ENCODE results near the gene FICD.
A peak's percentile ranks its signal among the peaks of the same experiment; 100 is the strongest.

Gene FICD

DNA sequence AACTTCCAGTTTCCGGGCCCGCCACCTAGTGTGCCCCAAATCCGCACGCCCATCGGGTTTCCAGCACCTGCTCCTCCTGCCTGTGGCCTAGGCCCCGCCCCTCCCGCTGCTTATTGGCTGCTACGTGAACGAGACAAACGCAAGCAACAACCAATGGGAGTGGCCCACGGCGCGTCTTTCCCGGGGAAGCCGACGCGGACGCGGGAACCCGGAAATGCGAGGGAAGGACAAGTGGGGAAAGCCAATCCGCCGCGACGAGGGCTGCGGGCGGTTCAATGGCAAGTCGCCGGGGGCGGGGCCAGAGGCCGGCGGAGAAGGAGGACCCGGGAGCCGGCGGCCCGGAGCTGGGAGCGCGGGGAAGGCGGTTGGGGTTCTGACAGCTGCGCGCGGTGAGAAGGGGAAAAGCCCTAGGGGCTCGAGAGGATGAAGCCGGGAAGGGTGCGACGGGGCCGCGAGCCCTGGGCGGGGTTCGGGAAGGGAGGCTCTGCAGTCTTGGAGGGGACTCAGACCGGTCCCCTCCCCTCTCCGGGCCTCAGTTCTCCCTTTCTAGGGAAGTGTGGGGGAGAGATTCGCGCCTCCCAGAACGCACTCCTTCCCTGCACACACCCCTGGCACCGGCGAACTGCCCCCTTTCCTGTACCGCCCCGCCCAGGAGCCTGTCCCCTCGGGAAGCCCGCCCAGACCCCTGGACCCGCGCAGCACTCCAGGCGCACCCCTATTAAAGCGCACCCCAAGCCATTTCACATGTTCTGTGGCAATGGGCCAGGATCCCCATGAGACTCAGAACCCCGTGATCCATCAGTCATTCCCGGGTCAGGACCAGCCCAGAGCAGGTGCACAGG lies at the start of gene FICD:
TSS of gene FICD (plus strand) at position 305 of the 842 bp plus-strand sequence. CDS start 1,696 bp downstream, outside the sequence.
- Histone ChIP-seq H4K20me1 (ENCODE audit: control insufficient read depth, insufficient read depth, low read depth, low read length) (peaks cover 4% of the 10 kb centered on the region; the same call in 1 of the 2 replicates), H3F3A (ENCODE audit: control insufficient read depth, insufficient read depth) (peaks cover 15% of the 10 kb centered on the region; the same call in 1 of the 2 replicates), H3K27ac (ENCODE audit: low read depth, low read length) (peak within 1 kb of the TSS; percentile 57), H3K9me3 (ENCODE audit: control insufficient read depth, insufficient read depth, low read length) (no peaks in the 10 kb centered on the region), H3K4me1 (ENCODE audit: control insufficient read depth, low read length) (peaks cover 47% of the 10 kb centered on the region), H3K4me2 (ENCODE audit: low read length) (peak within 1 kb of the TSS; percentile 84), H3K36me3 (ENCODE audit: control insufficient read depth, low read length) (peaks cover 39% of the 10 kb centered on the region), H3K9me2 (replicated peaks; ENCODE audit: control insufficient read depth, low read length) (no peaks in the 10 kb centered on the region), H3K79me2 (ENCODE audit: control insufficient read depth, low read length) (peaks cover 29% of the 10 kb centered on the region), H3K27me3 (ENCODE audit: control insufficient read depth, low read length) (no peaks in the 10 kb centered on the region), H3K4me3 (ENCODE audit: low read length) (peak within 1 kb of the TSS; percentile 92)
- TF ChIP-seq, protein P1, sequence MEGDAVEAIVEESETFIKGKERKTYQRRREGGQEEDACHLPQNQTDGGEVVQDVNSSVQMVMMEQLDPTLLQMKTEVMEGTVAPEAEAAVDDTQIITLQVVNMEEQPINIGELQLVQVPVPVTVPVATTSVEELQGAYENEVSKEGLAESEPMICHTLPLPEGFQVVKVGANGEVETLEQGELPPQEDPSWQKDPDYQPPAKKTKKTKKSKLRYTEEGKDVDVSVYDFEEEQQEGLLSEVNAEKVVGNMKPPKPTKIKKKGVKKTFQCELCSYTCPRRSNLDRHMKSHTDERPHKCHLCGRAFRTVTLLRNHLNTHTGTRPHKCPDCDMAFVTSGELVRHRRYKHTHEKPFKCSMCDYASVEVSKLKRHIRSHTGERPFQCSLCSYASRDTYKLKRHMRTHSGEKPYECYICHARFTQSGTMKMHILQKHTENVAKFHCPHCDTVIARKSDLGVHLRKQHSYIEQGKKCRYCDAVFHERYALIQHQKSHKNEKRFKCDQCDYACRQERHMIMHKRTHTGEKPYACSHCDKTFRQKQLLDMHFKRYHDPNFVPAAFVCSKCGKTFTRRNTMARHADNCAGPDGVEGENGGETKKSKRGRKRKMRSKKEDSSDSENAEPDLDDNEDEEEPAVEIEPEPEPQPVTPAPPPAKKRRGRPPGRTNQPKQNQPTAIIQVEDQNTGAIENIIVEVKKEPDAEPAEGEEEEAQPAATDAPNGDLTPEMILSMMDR (IDR thresholded peaks at IDR 0.05; ENCODE audit: low read depth, low read length, poor library complexity, severe bottlenecking): no peak
- no peak for TF ChIP-seq EZH2phosphoT487 (IDR thresholded peaks at IDR 0.05; ENCODE audit: borderline replicate concordance, low read length)

GRCh38 chr12:108465417-108465816 lies 49.7 kb upstream of the FICD start:
- Histone ChIP-seq H3K9me2 (replicated peaks; ENCODE audit: control insufficient read depth, low read length) (no peaks in the 10 kb centered on the region), H3K9me3 (ENCODE audit: control insufficient read depth, insufficient read depth, low read length) (no peaks in the 10 kb centered on the region), H3F3A (ENCODE audit: control insufficient read depth, insufficient read depth) (no peaks in the 10 kb centered on the region), H4K20me1 (ENCODE audit: control insufficient read depth, insufficient read depth, low read depth, low read length) (no peaks in the 10 kb centered on the region), H3K4me1 (ENCODE audit: control insufficient read depth, low read length) (no peaks in the 10 kb centered on the region), H3K27ac (ENCODE audit: low read depth, low read length) (no peak overlapping the region), H3K4me3 (ENCODE audit: low read length) (no peak overlapping the region), H3K79me2 (ENCODE audit: control insufficient read depth, low read length) (no peaks in the 10 kb centered on the region), H3K4me2 (ENCODE audit: low read length) (no peak overlapping the region), H3K36me3 (ENCODE audit: control insufficient read depth, low read length) (no peaks in the 10 kb centered on the region), H3K27me3 (ENCODE audit: control insufficient read depth, low read length) (no peaks in the 10 kb centered on the region)
- TF ChIP-seq, protein P1 (IDR thresholded peaks at IDR 0.05; ENCODE audit: low read depth, low read length, poor library complexity, severe bottlenecking): no peak
- TF ChIP-seq EZH2phosphoT487 (IDR thresholded peaks at IDR 0.05; ENCODE audit: borderline replicate concordance, low read length): no peak

DNA sequence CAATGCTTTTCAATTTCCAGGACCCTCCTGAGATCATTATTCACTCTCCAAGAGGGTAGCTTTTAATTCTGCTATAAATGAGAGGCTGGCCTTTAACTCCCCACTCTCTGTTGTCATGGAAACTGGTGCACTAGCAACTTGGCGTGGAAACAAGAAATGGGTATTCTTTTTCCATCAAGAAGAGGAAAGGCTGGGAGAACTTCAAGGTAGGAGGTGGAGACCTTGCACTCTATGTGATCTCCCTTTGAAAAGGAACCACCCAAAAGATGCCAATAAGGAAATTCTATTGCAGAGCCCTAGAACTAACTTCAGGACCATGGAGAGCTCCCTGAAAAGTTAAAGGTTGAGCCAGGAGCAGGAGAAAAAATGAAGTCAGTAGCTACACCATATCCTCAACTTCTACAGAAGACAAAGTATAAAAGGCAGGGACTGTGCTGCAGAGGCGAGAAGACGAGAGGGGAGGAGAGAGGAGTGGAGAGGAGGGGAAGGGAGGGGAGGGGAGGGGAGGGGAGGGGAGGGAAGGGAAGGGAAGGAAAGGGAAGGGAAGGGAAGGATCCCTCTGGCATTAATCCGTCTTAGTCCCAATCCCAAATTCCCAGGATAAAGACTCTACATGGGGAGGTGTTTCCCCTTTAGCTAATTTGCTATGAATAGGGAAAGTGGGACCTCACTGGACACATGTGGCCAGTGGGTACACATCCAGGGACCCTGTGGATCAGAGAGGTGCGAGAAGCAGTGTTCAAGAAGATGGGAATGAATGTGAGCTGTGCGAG lies 46.7 kb upstream of the FICD start:
- no peak overlapping the region for H3K4me3 ChIP-seq (ENCODE audit: low read length)
- H3K79me2 ChIP-seq (ENCODE audit: control insufficient read depth, low read length): no peaks in the 10 kb centered on the region
- H3K9me3 ChIP-seq (ENCODE audit: control insufficient read depth, insufficient read depth, low read length): no peaks in the 10 kb centered on the region
- no peak overlapping the region for H3K27ac ChIP-seq (ENCODE audit: low read depth, low read length)
- no peaks in the 10 kb centered on the region for H3F3A ChIP-seq (ENCODE audit: control insufficient read depth, insufficient read depth)
- no peak overlapping the region for H3K4me2 ChIP-seq (ENCODE audit: low read length)
- no peaks in the 10 kb centered on the region for H4K20me1 ChIP-seq (ENCODE audit: control insufficient read depth, insufficient read depth, low read depth, low read length)
- H3K27me3 ChIP-seq (ENCODE audit: control insufficient read depth, low read length): no peaks in the 10 kb centered on the region
- no peaks in the 10 kb centered on the region for H3K4me1 ChIP-seq (ENCODE audit: control insufficient read depth, low read length)
- no peaks in the 10 kb centered on the region for H3K9me2 ChIP-seq (replicated peaks; ENCODE audit: control insufficient read depth, low read length)
- TF ChIP-seq, protein P1 (IDR thresholded peaks at IDR 0.05; ENCODE audit: low read depth, low read length, poor library complexity, severe bottlenecking): no peak
- no peak for TF ChIP-seq EZH2phosphoT487 (IDR thresholded peaks at IDR 0.05; ENCODE audit: borderline replicate concordance, low read length)
- no peaks in the 10 kb centered on the region for H3K36me3 ChIP-seq (ENCODE audit: control insufficient read depth, low read length)

Measured in DOHH2 (cell line).